ENCODE results near the gene CYP4B1.
"Not testable (repeated sequence)": the region's sequence is repeated elsewhere in the genome, so short reads cannot be mapped to it uniquely, and the experiment has no call there.

The CYP4B1 gene

GRCh38 chr1:46798810-46799209 is at the start of gene CYP4B1:
Gene CYP4B1 (plus strand): TSS chr1:46799046. CDS start chr1:46799082, 36 bp downstream.
- DNase-seq, result no peak

- DNase-seq, result no peak
These were observed 49.4 kb upstream of the CYP4B1 start for GRCh38 chr1:46749404-46749803.

GRCh38 chr1:46749921-46750404 is 48.9 kb upstream of the CYP4B1 start:
- no peak for DNase-seq

GRCh38 chr1:46753985-46754384 is 44.9 kb upstream of the CYP4B1 start:
- no peak for DNase-seq

GRCh38 chr1:46754707-46755106 is 44.1 kb upstream of the CYP4B1 start:
- not testable (repeated sequence) for DNase-seq

- no peak for DNase-seq
These were observed 43.7 kb upstream of the CYP4B1 start for GRCh38 chr1:46755121-46755520.

GRCh38 chr1:46757247-46757955 is 41.4 kb upstream of the CYP4B1 start:
- DNase-seq, result no peak

- DNase-seq, result no peak
These were observed 40.8 kb upstream of the CYP4B1 start for GRCh38 chr1:46757956-46758528.

- DNase-seq, result no peak
These were observed 38.2 kb upstream of the CYP4B1 start for GRCh38 chr1:46760558-46761166.

- no peak for DNase-seq
These were observed 37.1 kb upstream of the CYP4B1 start for GRCh38 chr1:46761740-46762139.

GRCh38 chr1:46764402-46764801 is 34.4 kb upstream of the CYP4B1 start:
- DNase-seq, result no peak

GRCh38 chr1:46767649-46768282 is 31.1 kb upstream of the CYP4B1 start:
- no peak for DNase-seq

- no peak for DNase-seq
These were observed 30.4 kb upstream of the CYP4B1 start for GRCh38 chr1:46768445-46768844.

GRCh38 chr1:46769028-46769740 is 29.7 kb upstream of the CYP4B1 start:
- no peak for DNase-seq

GRCh38 chr1:46770541-46770940 is 28.3 kb upstream of the CYP4B1 start:
- no peak for DNase-seq

- DNase-seq, result no peak
These were observed 26.3 kb upstream of the CYP4B1 start for GRCh38 chr1:46772571-46772970.

GRCh38 chr1:46774297-46774696 is 24.5 kb upstream of the CYP4B1 start:
- no peak for DNase-seq

- not testable (repeated sequence) for DNase-seq
These were observed 20.4 kb upstream of the CYP4B1 start for GRCh38 chr1:46778456-46778855.

- no peak for DNase-seq
These were observed 14.2 kb upstream of the CYP4B1 start for GRCh38 chr1:46784666-46785065.

- not testable (repeated sequence) for DNase-seq
These were observed 10.2 kb upstream of the CYP4B1 start for GRCh38 chr1:46788634-46789033.

GRCh38 chr1:46790446-46791101 is 8.3 kb upstream of the CYP4B1 start:
- DNase-seq, result no peak

- no peak for DNase-seq
These were observed 5.7 kb upstream of the CYP4B1 start for GRCh38 chr1:46793126-46793525.

All from activated naive CD4-positive, alpha-beta T cell treated with Interleukin-2 at 50 U/mL for 16 hours (primary cell).